Panc1 (cell line): ENCODE data around the gene CRIM1. TPM values are rescaled to one million over a fixed set of nuclear protein-coding genes. Genes with fewer than 3 reads are reported as not detected.
A peak's percentile ranks its signal among the peaks of the same experiment; 100 is the strongest.

Source experiments
- ATAC-seq: fragments of 200-7000 bp; cut with Tn5 transposase; 2 replicates; pipeline ENCODE4 v1.9.1; 2020; ENCODE audit warnings: mild to moderate bottlenecking, moderate library complexity
- BruUV-seq: library from RNA; stranded (reverse); fragments of 400-500 nt; replicated peaks from 2 replicates; lab custom pipeline; 2021; lab: Mats Ljungman, UMichigan
- CTCF ChIA-PET: fragments of 300-600 bp; sonication (Branson Sonifier 250); formaldehyde crosslinking; loops from one replicate; lab custom pipeline; 2022; ENCODE audit warnings: antibody characterized with exemption; lab: Charles Lee
- POLR2A ChIA-PET: fragments of 300-600 bp; sonication (Branson Sonifier 250); formaldehyde crosslinking; loops from one replicate; lab custom pipeline; 2022; ENCODE audit warnings: antibody characterized with exemption; lab: Charles Lee
- DNase-seq: peaks from one replicate; pipeline ENCODE4 v3.0.0-alpha.2; 2010; ENCODE audit warnings: low read depth, low spot score
- H3K27ac ChIP-seq: 2 replicates; pipeline ENCODE4 v1.5.1; 2011; ENCODE audit warnings: mild to moderate bottlenecking, low read length, inconsistent platforms
- H3K27me3 ChIP-seq: fragments of 200-500 bp; sonication (Bioruptor generic); 2 replicates; pipeline ENCODE4 v1.6.0; 2014; ENCODE audit warnings: low read length, inconsistent platforms; ENCODE audit not compliant: control insufficient read depth, insufficient read depth
- H3K36me3 ChIP-seq: fragments of 200-500 bp; sonication (Bioruptor generic); 2 replicates; pipeline ENCODE4 v1.5.1; 2014; ENCODE audit warnings: inconsistent platforms, mild to moderate bottlenecking, low read length, moderate library complexity; ENCODE audit not compliant: control insufficient read depth, insufficient read depth
- H3K4me1 ChIP-seq: 2 replicates; pipeline ENCODE4 v1.5.1; 2011; ENCODE audit warnings: inconsistent platforms, mild to moderate bottlenecking, low read length, moderate library complexity; ENCODE audit not compliant: control insufficient read depth, insufficient read depth
- H3K4me3 ChIP-seq, 2 experiments: 2 replicates each; pipeline ENCODE4 v1.5.1; 2011 to 2012; ENCODE audit warnings: low read depth in 2 of 2, low read length in 2 of 2, mild to moderate bottlenecking in 2 of 2, inconsistent platforms in 1 of 2, moderate library complexity in 1 of 2
- H3K9me3 ChIP-seq: fragments of 200-500 bp; sonication (Bioruptor generic); 2 replicates; pipeline ENCODE4 v1.5.1; 2014; ENCODE audit warnings: low read depth, mild to moderate bottlenecking, inconsistent platforms, low read length, moderate library complexity; ENCODE audit not compliant: control insufficient read depth, insufficient read depth
- POLR2AphosphoS5 ChIP-seq: IDR thresholded peaks from 2 replicates; pipeline ENCODE4 v1.6.1; 2012; ENCODE audit warnings: mild to moderate bottlenecking, low read depth, low read length, moderate library complexity
- SIN3A ChIP-seq: IDR thresholded peaks from 2 replicates; pipeline ENCODE4 v1.6.1; 2012; ENCODE audit warnings: low read depth, mild to moderate bottlenecking, low read length, moderate library complexity, borderline replicate concordance; ENCODE audit not compliant: insufficient read depth
- TCF7L2 ChIP-seq: IDR thresholded peaks from 2 replicates; pipeline ENCODE4 v1.6.1; 2011; ENCODE audit warnings: mild to moderate bottlenecking, low read depth, low read length, inconsistent platforms
- in situ Hi-C: cut with HindIII; loops from 2 replicates; pipeline ENCODE4 v1.10.0; 2016; ENCODE audit warnings: low sequenced_read_pairs, low pct_unique_long_range_greater_than_20kb
- intact Hi-C: fragments of 100-400 bp; cut with micrococcal nuclease; formaldehyde crosslinking; loops from one replicate; pipeline ENCODE4 v1.10.0; 2022; ENCODE audit not compliant: unreplicated experiment
- total RNA-seq: library from RNA; stranded (reverse); gene quantifications from one replicate; pipeline ENCODE4 v1.2.1, GENCODE V29; 2021; ENCODE audit not compliant: unreplicated experiment
- TF ChIP-seq, protein P1 (sequence below), 2 experiments: IDR thresholded peaks; 2 replicates each; pipeline ENCODE4 v1.6.1; 2011 to 2012; ENCODE audit warnings: low read depth in 2 of 2, control low read depth in 1 of 2, low read length in 1 of 2, mild to moderate bottlenecking in 1 of 2, moderate library complexity in 1 of 2; ENCODE audit not compliant: insufficient read depth in 1 of 2
- TF ChIP-seq, protein P2 (sequence below): fragments of 450-650 bp; IDR thresholded peaks from 2 replicates; pipeline ENCODE4 v1.5.1; 2017; ENCODE audit warnings: mild to moderate bottlenecking

The CRIM1 gene
- total RNA-seq, 1 experiment from 2014 or later, result 290 TPM

DNA sequence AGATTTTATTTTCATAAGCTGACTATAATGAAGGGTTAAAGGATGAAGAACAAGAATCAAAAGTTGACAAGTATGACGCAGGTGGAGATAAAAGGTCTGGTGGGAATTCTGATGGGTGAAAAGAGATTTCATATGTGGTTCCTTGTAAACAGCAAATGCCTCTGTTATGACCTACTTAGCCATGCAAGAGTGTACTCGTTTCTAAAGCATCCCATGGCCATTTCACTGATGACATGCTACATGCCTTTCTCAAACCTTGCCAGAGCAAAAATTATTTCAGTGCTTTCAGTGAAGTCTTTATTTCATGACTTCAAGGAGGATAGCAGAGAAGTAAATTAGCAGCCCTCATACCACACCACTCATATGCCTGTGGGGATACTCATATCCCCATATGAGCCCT is 170.6 kb downstream of the CRIM1 start:
- no peaks in the 10 kb centered on the region for H3K4me1 ChIP-seq
- no peak overlapping the region; the same call in 1 of the 2 replicates for H3K27ac ChIP-seq
- intact Hi-C loops, result loop anchor here (1.0 kb wide), 1 partner anchor 27 kb away; no protein-coding TSS in a partner anchor
- no peaks in the 10 kb centered on the region for H3K9me3 ChIP-seq
- no peak for TF ChIP-seq SIN3A
- TF ChIP-seq TCF7L2, result no peak
- TF ChIP-seq, protein P1, sequence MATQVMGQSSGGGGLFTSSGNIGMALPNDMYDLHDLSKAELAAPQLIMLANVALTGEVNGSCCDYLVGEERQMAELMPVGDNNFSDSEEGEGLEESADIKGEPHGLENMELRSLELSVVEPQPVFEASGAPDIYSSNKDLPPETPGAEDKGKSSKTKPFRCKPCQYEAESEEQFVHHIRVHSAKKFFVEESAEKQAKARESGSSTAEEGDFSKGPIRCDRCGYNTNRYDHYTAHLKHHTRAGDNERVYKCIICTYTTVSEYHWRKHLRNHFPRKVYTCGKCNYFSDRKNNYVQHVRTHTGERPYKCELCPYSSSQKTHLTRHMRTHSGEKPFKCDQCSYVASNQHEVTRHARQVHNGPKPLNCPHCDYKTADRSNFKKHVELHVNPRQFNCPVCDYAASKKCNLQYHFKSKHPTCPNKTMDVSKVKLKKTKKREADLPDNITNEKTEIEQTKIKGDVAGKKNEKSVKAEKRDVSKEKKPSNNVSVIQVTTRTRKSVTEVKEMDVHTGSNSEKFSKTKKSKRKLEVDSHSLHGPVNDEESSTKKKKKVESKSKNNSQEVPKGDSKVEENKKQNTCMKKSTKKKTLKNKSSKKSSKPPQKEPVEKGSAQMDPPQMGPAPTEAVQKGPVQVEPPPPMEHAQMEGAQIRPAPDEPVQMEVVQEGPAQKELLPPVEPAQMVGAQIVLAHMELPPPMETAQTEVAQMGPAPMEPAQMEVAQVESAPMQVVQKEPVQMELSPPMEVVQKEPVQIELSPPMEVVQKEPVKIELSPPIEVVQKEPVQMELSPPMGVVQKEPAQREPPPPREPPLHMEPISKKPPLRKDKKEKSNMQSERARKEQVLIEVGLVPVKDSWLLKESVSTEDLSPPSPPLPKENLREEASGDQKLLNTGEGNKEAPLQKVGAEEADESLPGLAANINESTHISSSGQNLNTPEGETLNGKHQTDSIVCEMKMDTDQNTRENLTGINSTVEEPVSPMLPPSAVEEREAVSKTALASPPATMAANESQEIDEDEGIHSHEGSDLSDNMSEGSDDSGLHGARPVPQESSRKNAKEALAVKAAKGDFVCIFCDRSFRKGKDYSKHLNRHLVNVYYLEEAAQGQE (IDR thresholded peaks at IDR 0.05; ENCODE audit: insufficient read depth in 1 of 2, low read depth in 2 of 2, low read length in 1 of 2), result no peak
- no peak for TF ChIP-seq POLR2AphosphoS5
- TF ChIP-seq, protein P2, sequence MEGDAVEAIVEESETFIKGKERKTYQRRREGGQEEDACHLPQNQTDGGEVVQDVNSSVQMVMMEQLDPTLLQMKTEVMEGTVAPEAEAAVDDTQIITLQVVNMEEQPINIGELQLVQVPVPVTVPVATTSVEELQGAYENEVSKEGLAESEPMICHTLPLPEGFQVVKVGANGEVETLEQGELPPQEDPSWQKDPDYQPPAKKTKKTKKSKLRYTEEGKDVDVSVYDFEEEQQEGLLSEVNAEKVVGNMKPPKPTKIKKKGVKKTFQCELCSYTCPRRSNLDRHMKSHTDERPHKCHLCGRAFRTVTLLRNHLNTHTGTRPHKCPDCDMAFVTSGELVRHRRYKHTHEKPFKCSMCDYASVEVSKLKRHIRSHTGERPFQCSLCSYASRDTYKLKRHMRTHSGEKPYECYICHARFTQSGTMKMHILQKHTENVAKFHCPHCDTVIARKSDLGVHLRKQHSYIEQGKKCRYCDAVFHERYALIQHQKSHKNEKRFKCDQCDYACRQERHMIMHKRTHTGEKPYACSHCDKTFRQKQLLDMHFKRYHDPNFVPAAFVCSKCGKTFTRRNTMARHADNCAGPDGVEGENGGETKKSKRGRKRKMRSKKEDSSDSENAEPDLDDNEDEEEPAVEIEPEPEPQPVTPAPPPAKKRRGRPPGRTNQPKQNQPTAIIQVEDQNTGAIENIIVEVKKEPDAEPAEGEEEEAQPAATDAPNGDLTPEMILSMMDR, result no peak
- POLR2A ChIA-PET, result no interaction called here
- CTCF ChIA-PET, result no interaction called here
- no peaks in the 10 kb centered on the region for H3K27me3 ChIP-seq
- no peak for ATAC-seq
- H3K36me3 ChIP-seq, result peaks cover 41% of the 10 kb centered on the region
- in situ Hi-C loops, result no loop called here
- BruUV-seq, result TSS peak; percentile 4
- no peak overlapping the region for H3K4me3 ChIP-seq
- DNase-seq, result no peak

DNA sequence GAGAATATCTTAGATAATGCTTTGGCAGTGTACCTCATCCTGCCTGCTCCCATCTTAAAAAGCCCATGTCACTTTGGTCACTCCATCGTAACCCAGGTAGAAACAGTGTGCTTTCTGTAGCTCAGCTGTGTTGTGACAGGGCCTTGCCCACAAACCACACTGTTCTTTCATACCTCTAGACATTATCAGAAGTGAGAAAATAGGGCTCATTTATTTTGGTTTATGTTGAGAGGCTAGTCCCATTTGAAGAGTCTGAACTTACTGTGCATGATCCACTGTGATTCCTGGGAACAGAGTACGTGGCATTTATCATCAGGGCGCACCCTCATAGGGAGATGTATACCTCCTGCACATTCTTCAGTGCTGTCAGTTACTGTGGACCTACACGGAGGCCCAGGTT is 172.7 kb downstream of the CRIM1 start:
- Histone ChIP-seq H3K27ac (0 out of 2 replicates have a peak overlapping the region, but pooled peaks have one; percentile 36), H3K4me3 (no peak overlapping the region), H3K36me3 (peaks cover 51% of the 10 kb centered on the region), H3K4me1 (no peaks in the 10 kb centered on the region), H3K27me3 (no peaks in the 10 kb centered on the region), H3K9me3 (no peaks in the 10 kb centered on the region)
- TF ChIP-seq TCF7L2, result no peak
- TF ChIP-seq, protein P2, result no peak
- TF ChIP-seq, protein P1 (IDR thresholded peaks at IDR 0.05; ENCODE audit: insufficient read depth in 1 of 2, low read depth in 2 of 2, low read length in 1 of 2), result no peak
- TF ChIP-seq POLR2AphosphoS5, result no peak
- no peak for TF ChIP-seq SIN3A
- in situ Hi-C loops, result no loop called here
- ChIA-PET POLR2A (no interaction called here), CTCF (no interaction called here)
- BruUV-seq, result no TSS peak
- intact Hi-C loops, result no loop called here
- ATAC-seq, result no peak; the same call in 1 of the 2 replicates
- DNase-seq, result no peak
